ENCODE results near the gene IFNL2. TPM values are rescaled to one million over a fixed set of nuclear protein-coding genes. Genes with fewer than 3 reads are reported as not detected.
A peak's percentile ranks its signal among the peaks of the same experiment; 100 is the strongest.

Gene IFNL2
- total and polyA plus RNA-seq, 9 of the 15 experiments (the other 6 are each of a cell fraction or from before 2014, with no cell fraction given): not detected

- TF ChIP-seq ELK1 (CRISPR knock-in tag; IDR thresholded peaks at IDR 0.05) (no peak), ZNF318 (IDR thresholded peaks at IDR 0.05; ENCODE audit: borderline replicate concordance in 1 of 2, low read depth in 1 of 2) (no peak), KDM5B (IDR thresholded peaks at IDR 0.05; ENCODE audit: insufficient replicate concordance, low read depth, low read length) (no peak), NCOA1 (IDR thresholded peaks at IDR 0.05; ENCODE audit: low read depth) (no peak), ZNF277 (CRISPR knock-in tag; IDR thresholded peaks at IDR 0.05; ENCODE audit: borderline replicate concordance) (no peak), THRA (IDR thresholded peaks at IDR 0.05) (no peak), ZNF12 (CRISPR knock-in tag; IDR thresholded peaks at IDR 0.05) (no peak), IRF2 (CRISPR knock-in tag; IDR thresholded peaks at IDR 0.05) (no peak), C11orf30 (IDR thresholded peaks at IDR 0.05; ENCODE audit: low read depth) (no peak), SMARCC2 (IDR thresholded peaks at IDR 0.05; ENCODE audit: low read depth) (no peak), MTA1 (IDR thresholded peaks at IDR 0.05; ENCODE audit: borderline replicate concordance) (peak; percentile 62; the same call in 1 of the 2 replicates), U2AF2 (optimal IDR thresholded peaks at IDR 0.05; ENCODE audit: low read depth, low read length) (no peak), TRIM24 (IDR thresholded peaks at IDR 0.05) (peak; percentile 46 to 59; a peak in 2 of 4 replicates), KDM2B (CRISPR knock-in tag; IDR thresholded peaks at IDR 0.05) (no peak), NUFIP1 (IDR thresholded peaks at IDR 0.05; ENCODE audit: partially characterized antibody) (no peak), TEAD2 (tag; IDR thresholded peaks at IDR 0.05) (no peak)
Measured at GRCh38 chr19:39308531-39309304, 40.5 kb downstream of the IFNL2 start (continued).

Measured in K562 (cell line).